OCI-LY3 (cell line): ENCODE data around the gene SCD5.

Experiments used
- CTCF ChIP-seq: fragments of 200-600, 300-600 bp; sonication (generic); IDR thresholded peaks from 2 replicates; pipeline ENCODE4 v1.5.1; 2014; ENCODE audit warnings: antibody characterized with exemption, low read length, low read depth
- EZH2phosphoT487 ChIP-seq: fragments of 200-600 bp; shearing (Covaris generic); IDR thresholded peaks from 2 replicates; pipeline ENCODE4 v1.6.1; 2018; ENCODE audit warnings: antibody characterized with exemption, mixed run types, low read depth

GRCh38 chr4:82677327-82677726, 121.3 kb downstream of the SCD5 start:
- no peak for TF ChIP-seq CTCF
- TF ChIP-seq EZH2phosphoT487: no peak
